Panc1 (cell line): ENCODE results near the gene ENPP7.

Source experiments
- CTCF ChIP-seq: fragments of 450-650 bp; IDR thresholded peaks from 2 replicates; pipeline ENCODE4 v1.5.1; 2017; ENCODE audit warnings: mild to moderate bottlenecking
- POLR2AphosphoS5 ChIP-seq: IDR thresholded peaks from 2 replicates; pipeline ENCODE4 v1.6.1; 2012; ENCODE audit warnings: mild to moderate bottlenecking, low read depth, low read length, moderate library complexity
- SIN3A ChIP-seq: IDR thresholded peaks from 2 replicates; pipeline ENCODE4 v1.6.1; 2012; ENCODE audit warnings: low read depth, mild to moderate bottlenecking, low read length, moderate library complexity, borderline replicate concordance; ENCODE audit not compliant: insufficient read depth
- TCF7L2 ChIP-seq: IDR thresholded peaks from 2 replicates; pipeline ENCODE4 v1.6.1; 2011; ENCODE audit warnings: mild to moderate bottlenecking, low read depth, low read length, inconsistent platforms

DNA sequence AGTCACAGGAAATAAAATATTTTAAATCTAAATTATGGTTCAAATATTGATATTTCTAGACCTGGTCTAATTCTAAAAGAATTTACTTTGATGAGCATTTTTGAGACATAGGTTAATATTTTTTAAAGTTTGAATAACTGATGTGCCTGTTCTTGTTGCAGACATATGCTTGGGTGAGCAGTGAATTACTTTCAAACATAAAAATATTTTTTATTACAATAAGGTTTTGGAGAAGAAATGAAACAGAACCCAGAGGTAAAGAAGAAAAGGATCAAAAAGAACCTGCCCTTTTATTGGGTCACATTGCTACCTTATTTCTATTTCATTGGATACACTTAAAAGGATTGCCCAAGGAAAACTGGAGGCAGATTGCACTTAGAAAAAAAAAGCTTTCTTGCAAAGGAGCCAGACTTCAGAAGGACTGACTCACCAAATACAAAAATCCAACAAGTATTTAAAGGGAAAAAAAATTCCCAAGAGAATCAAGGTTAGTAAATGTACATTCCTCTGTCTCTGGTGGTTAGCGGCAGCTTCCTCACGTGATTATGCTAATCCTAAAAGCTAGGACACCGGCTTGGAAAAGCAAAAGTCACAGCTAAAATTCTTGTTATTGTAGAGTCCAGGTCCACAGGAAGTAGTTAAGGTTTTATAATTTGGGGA, 18.5 kb downstream of the ENPP7 start:
- TF ChIP-seq CTCF (no peak), POLR2AphosphoS5 (no peak), TCF7L2 (no peak), SIN3A (no peak)
